Heart right ventricle (tissue), 16 donors: ENCODE results near the gene GPHA2. TPM values are rescaled to one million over a fixed set of nuclear protein-coding genes. Genes with fewer than 3 reads are reported as not detected.
A peak's percentile ranks its signal among the peaks of the same experiment; 100 is the strongest.

Experiments
- ATAC-seq, 8 donors: fragments of 200-7000 bp; cut with Tn5 transposase; one replicate each; pipeline ENCODE4 v1.9.1; 2020; ENCODE audit warnings: mild to moderate bottlenecking in 8 of 8, moderate library complexity in 8 of 8, moderate number of reproducible peaks in 1 of 8
- DNase-seq, 2 donors: peaks; one replicate each; pipeline ENCODE4 v3.0.0-alpha.2; 2020
- H3K27ac ChIP-seq, 10 donors: fragments of 200-600 bp; sonication (generic) in 2 of 10; one replicate each; pipeline versions ENCODE4 v1.5.0 to v1.8.0; 2020 to 2022; ENCODE audit warnings: mild to moderate bottlenecking in 3 of 10
- H3K27me3 ChIP-seq, 7 donors: fragments of 200-600 bp; one replicate each; pipeline ENCODE4 v1.8.0; 2021 to 2022; ENCODE audit warnings: mild to moderate bottlenecking in 2 of 7
- H3K36me3 ChIP-seq, 9 donors: fragments of 200-600 bp; sonication (generic) in 1 of 9; one replicate each; pipeline versions ENCODE4 v1.5.0 to v1.8.0; 2020 to 2022; ENCODE audit warnings: mild to moderate bottlenecking in 2 of 9
- H3K4me1 ChIP-seq, 9 donors: fragments of 200-600 bp; sonication (generic) in 1 of 9; one replicate each; pipeline versions ENCODE4 v1.5.0 to v1.8.0; 2020 to 2022; ENCODE audit warnings: mild to moderate bottlenecking in 4 of 9
- H3K4me3 ChIP-seq, 10 donors: fragments of 200-600 bp; sonication (generic) in 2 of 10; one replicate each; pipeline versions ENCODE4 v1.5.0 to v1.8.0; 2020 to 2022; ENCODE audit warnings: mild to moderate bottlenecking in 7 of 10, moderate library complexity in 2 of 10
- H3K9me3 ChIP-seq, 11 donors: fragments of 200-600 bp in 10 of 11; sonication (generic) in 2 of 11; one replicate each; pipeline versions ENCODE4 v1.5.0 to v1.8.0; 2013 to 2022; ENCODE audit warnings: mild to moderate bottlenecking in 2 of 11, control low read depth in 1 of 11, moderate library complexity in 1 of 11
- CTCF ChIP-seq, 9 donors: fragments of 200-600 bp; sonication (generic) in 2 of 9; IDR thresholded peaks; one replicate each; pipeline versions ENCODE4 v1.5.0 to v1.8.0; 2021 to 2022; ENCODE audit warnings: antibody characterized with exemption in 9 of 9, mild to moderate bottlenecking in 5 of 9, moderate library complexity in 1 of 9
- WGBS, 2 donors: extraction: QIAGEN DNeasy Blood & Tissue Kit; methylation state at CpG; one replicate each; pipeline ENCODE4 v1.1.7; 2013; ENCODE audit warnings: inconsistent platforms in 1 of 2; 5-methylcytosine and 5-hydroxymethylcytosine counted together
- intact Hi-C, 10 donors: fragments of 100-400 bp; cut with DNase I; formaldehyde crosslinking; loops; one replicate each; pipeline versions ENCODE4 v1.11.1 to v1.14.2; 2022
- microRNA-seq, 2 donors: library from miRNA; unstranded; fragments of <30 nt; microRNA quantifications; one replicate each; pipeline ENCODE4 v1.2.0, GENCODE V29; 2021
- polyA plus RNA-seq, 2 donors: library from polyadenylated mRNA; stranded (reverse); fragments of 200-250 nt; gene quantifications; one replicate each; pipeline ENCODE4 v1.2.3, GENCODE V29; 2013
- total RNA-seq, 10 donors: library from RNA; stranded (reverse); fragmentation: NEBNext Ultra II Directional in 3 of 10; extraction: Animal tissue kit (Norgen Biotek cat#: 25700) in 3 of 10; gene quantifications; one replicate each; pipeline versions ENCODE4 v1.2.1 to v1.2.4, GENCODE V29; 2021 to 2023
- donor health status: Arrhythmogenic right ventricular cardiomyopathy.
- donor health status: ischemic (EF 13 %, LVEDD 7.1; RV severe dilation, severe dysfunction).
- donor health status: healthy with polysubstance abuse.
- donor health status: DM: no; HTN: yes; CAD: no.
- donor health status: DM: no; HTN: no; CAD: no.
- donor health status: ischemic (EF 25% LVEDD 6.9; RV normal size, moderate dysfunction).
- donor health status: ischemic (EF 25% LVEDD 5.7; RV mildly dilated, moderate dysfunction).
- donor health status: healthy.
- donor health status: DM: yes; HTN: yes; CAD: no.
- donor health status: Ischemic cardiomyopathy.
- donor health status: ischemic (EF 35%, LVEDD 5.7; RV mildly dilated, moderate dysfunction).
- donor health status: nonischemic (EF 11% LVEDD 7.7; RV severe dilation, severe dysfunction).
- donor health status: DM: yes; HTN: yes; CAD: no.
- donor health status: PGD.
- donor health status: ischemic (EF 29% LVEDD 5.4; RV normal size, mild dysfunction).
- donor health status: nonischemic (EF 23%, LVEDD 6.1; RV moderate dilation, normal function).

The GPHA2 gene
- total and polyA plus RNA-seq, 12 donors = not detected

DNA sequence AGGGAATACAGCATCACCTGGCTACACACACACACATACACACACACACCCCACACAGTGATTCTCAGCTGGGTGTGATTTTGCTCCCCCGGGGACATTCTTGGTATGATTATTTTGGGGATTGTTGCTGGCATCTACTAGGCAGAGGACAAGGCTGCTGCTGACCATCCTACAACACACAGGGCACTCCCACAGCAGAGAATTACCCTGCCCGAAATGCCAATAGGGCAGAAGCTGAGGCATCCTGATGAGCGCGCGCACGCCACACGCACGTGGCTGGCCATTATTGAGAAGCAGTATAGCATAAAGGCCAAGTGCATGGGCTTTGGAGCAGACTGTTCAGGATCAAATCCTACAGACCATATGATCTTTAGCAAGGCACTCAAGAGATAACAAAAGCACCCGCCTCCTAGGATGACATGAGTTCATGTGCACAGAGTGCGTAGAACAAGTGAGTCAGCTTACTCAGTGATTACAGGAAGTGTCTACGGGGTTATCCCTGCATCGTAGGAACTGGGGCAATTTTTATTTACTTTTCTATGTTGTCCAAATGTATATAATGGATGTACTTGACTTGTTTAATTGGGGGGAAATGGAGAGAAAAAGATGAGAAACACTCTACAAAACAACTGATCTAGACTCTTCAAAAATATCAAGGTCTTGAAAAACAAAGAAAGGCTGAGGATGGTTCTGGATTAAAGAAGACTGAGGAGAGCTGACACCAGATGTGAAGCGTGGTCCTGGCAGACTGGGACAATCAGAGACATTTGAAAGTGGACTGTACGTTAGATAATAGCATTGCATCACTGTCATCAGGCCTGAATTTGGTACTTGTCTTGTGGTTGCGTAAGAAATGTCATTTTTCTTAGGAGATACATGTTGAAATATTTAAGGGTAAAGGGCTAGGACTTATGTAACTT is 50.1 kb downstream of the GPHA2 start:
- intact Hi-C loops = loop anchor here in 2 of 10 donors (2.0 to 10.0 kb wide), 2 partner anchors 41 to 1109 kb away; partner anchors contain the start of gene CDC42BPG (in 1 of the 2)
- DNase-seq (no peak), ATAC-seq (no peak)
- Histone ChIP-seq H3K4me3 (no peak overlapping the region), H3K4me1 (peaks cover 5 to 49% (median 23%) of the 10 kb centered on the region in 9 donors), H3K27me3 (no peaks in the 10 kb centered on the region), H3K9me3 (no peaks in the 10 kb centered on the region), H3K36me3 (no peaks in the 10 kb centered on the region), H3K27ac (peak overlapping the region in 1 of 10 donors; percentile 79)
- TF ChIP-seq CTCF (IDR thresholded peaks at IDR 0.05) = no peak
- 80 to 83% methylated on average over 15 of the region's 15 CpGs for whole genome bisulfite sequencing, 2 donors

Small RNA genes within 50 kb of the gene (microRNA-seq; reads per million reads assigned to microRNA genes)
- gene MIR6749 (0 to 0.60 reads per million in 2 donors), gene MIR6750 (0 reads per million in 2 donors)

Other genes with a start within 250 kb of the GPHA2 start
- gene NRXN2, start 212.7 kb downstream of the GPHA2 start, total RNA-seq = 1 to 10 TPM in 6 of 10 donors, under 1 TPM in 4; 0.81 to 5.5 (median 1.4) TPM
- 1 to 10 TPM in 1 of 2 donors, under 1 TPM in 1; 0.45 to 1.8 TPM for gene NRXN2, start 212.7 kb downstream of the GPHA2 start, polyA plus RNA-seq
- 10 to 100 TPM; 18.9 to 49.8 (median 25.4) TPM for gene RASGRP2, start 191.8 kb downstream of the GPHA2 start, total RNA-seq
- gene RASGRP2, start 191.8 kb downstream of the GPHA2 start, polyA plus RNA-seq = 100 to 1,000 TPM in 1 of 2 donors, 10 to 100 TPM in 1; 31.3 to 128 TPM
- 100 to 1,000 TPM in 8 of 10 donors, 10 to 100 TPM in 2; 76.8 to 249 (median 132) TPM for gene PYGM, start 175.9 kb downstream of the GPHA2 start, total RNA-seq
- gene PYGM, start 175.9 kb downstream of the GPHA2 start, polyA plus RNA-seq = 10 to 100 TPM; 11.3 to 90.1 TPM
- gene SF1, start 157.4 kb downstream of the GPHA2 start, total RNA-seq = 100 to 1,000 TPM; 149 to 201 (median 165) TPM
- gene SF1, start 157.4 kb downstream of the GPHA2 start, polyA plus RNA-seq = 10 to 100 TPM; 45.6 to 91.1 TPM
- gene MAP4K2, start 132.7 kb downstream of the GPHA2 start, total RNA-seq = 10 to 100 TPM in 2 of 10 donors, 1 to 10 TPM in 8; 4.6 to 11.3 (median 8.1) TPM
- 10 to 100 TPM in 1 of 2 donors, 1 to 10 TPM in 1; 7.8 to 19.9 TPM for gene MAP4K2, start 132.7 kb downstream of the GPHA2 start, polyA plus RNA-seq
- 10 to 100 TPM in 2 of 10 donors, 1 to 10 TPM in 8; 5.8 to 12.5 (median 8.1) TPM for gene MEN1, start 125.3 kb downstream of the GPHA2 start, total RNA-seq
- 10 to 100 TPM in 1 of 2 donors, 1 to 10 TPM in 1; 9.9 to 10.7 TPM for gene MEN1, start 125.3 kb downstream of the GPHA2 start, polyA plus RNA-seq
- gene CDC42BPG, start 91.2 kb downstream of the GPHA2 start, total RNA-seq = 1 to 10 TPM in 1 of 10 donors, under 1 TPM in 9; 0.04 to 1.3 (median 0.27) TPM
- gene CDC42BPG, start 91.2 kb downstream of the GPHA2 start, polyA plus RNA-seq = under 1 TPM; 0.17 to 0.37 TPM
- 10 to 100 TPM; 30.7 to 73.1 (median 43.9) TPM for gene EHD1, start 57.3 kb downstream of the GPHA2 start, total RNA-seq
- 10 to 100 TPM; 26.0 to 39.7 TPM for gene EHD1, start 57.3 kb downstream of the GPHA2 start, polyA plus RNA-seq
- gene ATG2A, start 18.7 kb downstream of the GPHA2 start, total RNA-seq = 10 to 100 TPM; 12.4 to 17.7 (median 16.0) TPM
- 10 to 100 TPM; 14.8 to 18.6 TPM for gene ATG2A, start 18.7 kb downstream of the GPHA2 start, polyA plus RNA-seq
- 10 to 100 TPM; 13.4 to 29.8 (median 20.4) TPM for gene PPP2R5B, start 11.2 kb downstream of the GPHA2 start, total RNA-seq
- gene PPP2R5B, start 11.2 kb downstream of the GPHA2 start, polyA plus RNA-seq = 10 to 100 TPM; 26.6 to 30.8 TPM
- gene MAJIN, start 36.2 kb upstream of the GPHA2 start, total RNA-seq = not detected
- gene MAJIN, start 36.2 kb upstream of the GPHA2 start, polyA plus RNA-seq = not detected
- gene BATF2, start 61.1 kb upstream of the GPHA2 start, total RNA-seq = 10 to 100 TPM in 1 of 10 donors, 1 to 10 TPM in 8, under 1 TPM in 1; 0.66 to 31.8 (median 1.7) TPM
- gene BATF2, start 61.1 kb upstream of the GPHA2 start, polyA plus RNA-seq = 1 to 10 TPM; 2.1 to 2.9 TPM
- 100 to 1,000 TPM in 9 of 10 donors, 10 to 100 TPM in 1; 92.6 to 144 (median 117) TPM for gene ARL2, start 78.3 kb upstream of the GPHA2 start, total RNA-seq
- 100 to 1,000 TPM; 115 to 157 TPM for gene ARL2, start 78.3 kb upstream of the GPHA2 start, polyA plus RNA-seq
- 10 to 100 TPM; 11.4 to 21.8 (median 15.2) TPM for gene SNX15, start 91.5 kb upstream of the GPHA2 start, total RNA-seq
- 10 to 100 TPM; 14.7 to 23.2 TPM for gene SNX15, start 91.5 kb upstream of the GPHA2 start, polyA plus RNA-seq
- 1 to 10 TPM; 3.8 to 9.3 (median 4.8) TPM for gene SAC3D1, start 105.3 kb upstream of the GPHA2 start, total RNA-seq
- gene SAC3D1, start 105.3 kb upstream of the GPHA2 start, polyA plus RNA-seq = 10 to 100 TPM in 1 of 2 donors, 1 to 10 TPM in 1; 4.7 to 17.3 TPM
- gene NAALADL1, start 122.7 kb upstream of the GPHA2 start, total RNA-seq = 1 to 10 TPM; 2.1 to 6.8 (median 3.7) TPM
- 1 to 10 TPM; 8.1 to 9.1 TPM for gene NAALADL1, start 122.7 kb upstream of the GPHA2 start, polyA plus RNA-seq
- gene CDCA5, start 148.1 kb upstream of the GPHA2 start, total RNA-seq = 1 to 10 TPM in 5 of 10 donors, under 1 TPM in 5; 0.50 to 5.3 (median 1.0) TPM
- gene CDCA5, start 148.1 kb upstream of the GPHA2 start, polyA plus RNA-seq = under 1 TPM; 0.45 to 0.80 TPM
- 10 to 100 TPM; 21.5 to 27.7 (median 24.8) TPM for gene ZFPL1, start 148.3 kb upstream of the GPHA2 start, total RNA-seq
- gene ZFPL1, start 148.3 kb upstream of the GPHA2 start, polyA plus RNA-seq = 10 to 100 TPM; 32.8 to 49.2 TPM
- gene VPS51, start 160.3 kb upstream of the GPHA2 start, total RNA-seq = 100 to 1,000 TPM in 6 of 10 donors, 10 to 100 TPM in 4; 79.2 to 123 (median 100) TPM
- 100 to 1,000 TPM in 1 of 2 donors, 10 to 100 TPM in 1; 85.2 to 102 TPM for gene VPS51, start 160.3 kb upstream of the GPHA2 start, polyA plus RNA-seq
- gene TM7SF2, start 176.0 kb upstream of the GPHA2 start, total RNA-seq = 10 to 100 TPM; 38.1 to 87.8 (median 69.5) TPM
- 10 to 100 TPM; 18.5 to 83.6 TPM for gene TM7SF2, start 176.0 kb upstream of the GPHA2 start, polyA plus RNA-seq
- gene ZNHIT2, start 181.8 kb upstream of the GPHA2 start, total RNA-seq = 1 to 10 TPM; 4.3 to 8.3 (median 6.5) TPM
- 10 to 100 TPM; 16.5 to 17.5 TPM for gene ZNHIT2, start 181.8 kb upstream of the GPHA2 start, polyA plus RNA-seq
- 100 to 1,000 TPM; 536 to 674 (median 617) TPM for gene FAU, start 186.2 kb upstream of the GPHA2 start, total RNA-seq
- gene FAU, start 186.2 kb upstream of the GPHA2 start, polyA plus RNA-seq = 1,000 to 10,000 TPM; 1,297 to 1,540 TPM
- gene MRPL49, start 186.4 kb upstream of the GPHA2 start, total RNA-seq = 10 to 100 TPM; 33.8 to 44.8 (median 39.9) TPM
- gene MRPL49, start 186.4 kb upstream of the GPHA2 start, polyA plus RNA-seq = 10 to 100 TPM in 1 of 2 donors, 1 to 10 TPM in 1; 6.4 to 39.0 TPM
- gene SYVN1, start 198.6 kb upstream of the GPHA2 start, total RNA-seq = 10 to 100 TPM; 24.1 to 34.0 (median 27.8) TPM
- gene SYVN1, start 198.6 kb upstream of the GPHA2 start, polyA plus RNA-seq = 10 to 100 TPM; 22.2 to 24.6 TPM
- not detected for gene SPDYC, start 234.3 kb upstream of the GPHA2 start, total RNA-seq
- not detected for gene SPDYC, start 234.3 kb upstream of the GPHA2 start, polyA plus RNA-seq
- 100 to 1,000 TPM in 1 of 10 donors, 10 to 100 TPM in 9; 61.6 to 110 (median 82.0) TPM for gene CAPN1, start 246.0 kb upstream of the GPHA2 start, total RNA-seq
- 10 to 100 TPM; 85.0 to 89.3 TPM for gene CAPN1, start 246.0 kb upstream of the GPHA2 start, polyA plus RNA-seq